Astrocyte (in vitro differentiated cells and primary cell): ENCODE results near the gene JAZF1.

ENCODE experiments used
- EZH2 ChIP-seq: IDR thresholded peaks from 2 replicates; pipeline ENCODE4 v1.6.1; 2012; ENCODE audit warnings: mild to moderate bottlenecking, low read length, inconsistent platforms; ENCODE audit not compliant: insufficient read depth
- TF ChIP-seq, protein P1 (sequence below): IDR thresholded peaks from 2 replicates; pipeline ENCODE4 v1.5.1; 2011; ENCODE audit warnings: low read depth, mild to moderate bottlenecking, inconsistent platforms, low read length, moderate library complexity; ENCODE audit not compliant: insufficient read depth

DNA sequence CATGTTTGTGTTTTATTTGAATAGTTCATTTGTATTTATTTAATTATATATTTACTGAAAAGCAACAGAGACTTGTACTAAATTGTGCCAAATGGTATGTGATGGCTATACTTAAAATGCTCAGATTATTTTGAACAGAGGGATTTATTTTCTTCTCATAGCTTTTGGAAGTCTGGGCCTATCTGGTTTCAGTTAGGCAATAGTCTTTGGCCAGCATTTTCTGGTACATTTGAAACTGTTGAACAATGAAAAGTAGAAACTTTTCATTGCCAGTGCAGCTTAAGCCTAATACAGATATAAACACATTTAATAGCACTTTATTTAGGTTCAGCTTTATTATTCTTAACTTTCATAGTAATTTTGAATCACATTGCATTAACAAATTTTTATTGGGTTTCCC, 252.6 kb downstream of the JAZF1 start:
- TF ChIP-seq, protein P1, sequence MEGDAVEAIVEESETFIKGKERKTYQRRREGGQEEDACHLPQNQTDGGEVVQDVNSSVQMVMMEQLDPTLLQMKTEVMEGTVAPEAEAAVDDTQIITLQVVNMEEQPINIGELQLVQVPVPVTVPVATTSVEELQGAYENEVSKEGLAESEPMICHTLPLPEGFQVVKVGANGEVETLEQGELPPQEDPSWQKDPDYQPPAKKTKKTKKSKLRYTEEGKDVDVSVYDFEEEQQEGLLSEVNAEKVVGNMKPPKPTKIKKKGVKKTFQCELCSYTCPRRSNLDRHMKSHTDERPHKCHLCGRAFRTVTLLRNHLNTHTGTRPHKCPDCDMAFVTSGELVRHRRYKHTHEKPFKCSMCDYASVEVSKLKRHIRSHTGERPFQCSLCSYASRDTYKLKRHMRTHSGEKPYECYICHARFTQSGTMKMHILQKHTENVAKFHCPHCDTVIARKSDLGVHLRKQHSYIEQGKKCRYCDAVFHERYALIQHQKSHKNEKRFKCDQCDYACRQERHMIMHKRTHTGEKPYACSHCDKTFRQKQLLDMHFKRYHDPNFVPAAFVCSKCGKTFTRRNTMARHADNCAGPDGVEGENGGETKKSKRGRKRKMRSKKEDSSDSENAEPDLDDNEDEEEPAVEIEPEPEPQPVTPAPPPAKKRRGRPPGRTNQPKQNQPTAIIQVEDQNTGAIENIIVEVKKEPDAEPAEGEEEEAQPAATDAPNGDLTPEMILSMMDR = no peak
- no peak for TF ChIP-seq EZH2
